ENCODE data around the gene GSTM4. TPM values are rescaled to one million over a fixed set of nuclear protein-coding genes. Genes with fewer than 3 reads are reported as not detected.

GSTM4 gene
- total RNA-seq, 1 experiment from 2014 or later: 5.8 TPM

DNA sequence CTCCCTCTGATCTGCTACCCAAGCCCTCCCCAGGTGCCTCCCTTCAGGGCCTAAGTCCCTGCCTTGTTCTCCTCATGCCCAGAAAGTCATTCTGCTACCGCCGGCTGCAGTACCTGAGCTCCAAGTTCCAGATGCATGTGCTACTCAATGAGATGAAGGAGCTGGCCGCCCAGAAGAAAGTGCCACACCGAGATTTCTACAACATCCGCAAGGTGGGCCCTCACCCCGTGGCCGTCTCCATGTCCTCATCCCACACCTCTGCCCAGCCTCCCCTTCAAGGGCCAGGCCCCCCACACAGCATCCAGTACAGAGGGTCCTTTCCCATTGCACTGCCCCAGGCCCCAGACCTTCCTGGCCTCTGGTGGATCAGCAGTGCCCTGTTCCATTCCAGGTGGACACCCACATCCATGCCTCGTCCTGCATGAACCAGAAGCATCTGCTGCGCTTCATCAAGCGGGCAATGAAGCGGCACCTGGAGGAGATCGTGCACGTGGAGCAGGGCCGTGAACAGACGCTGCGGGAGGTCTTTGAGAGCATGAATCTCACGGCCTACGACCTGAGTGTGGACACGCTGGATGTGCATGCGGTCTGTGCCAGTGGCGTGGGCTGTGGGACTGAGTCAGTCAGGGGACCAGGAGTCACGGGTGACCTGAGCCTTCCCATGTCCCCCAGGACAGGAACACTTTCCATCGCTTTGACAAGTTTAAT is 28.1 kb upstream of the GSTM4 start:
- CTCF ChIA-PET: interaction anchor here (0.6 to 11.4 kb wide), 4 partner anchors 12 to 137 kb away, joined by 3 to 96 read pairs (median 3); no protein-coding TSS in a partner anchor
- POLR2A ChIA-PET: interaction anchor here (0.6 to 1.6 kb wide), 4 partner anchors 8 to 525 kb away, joined by 3 to 4 read pairs (median 3); partner anchors contain the start of genes AMPD2 and GNAI3
- Mint-ChIP-seq H3K9me3 (ENCODE audit: unreplicated experiment) (no peaks in the 10 kb centered on the region), H3K27ac (ENCODE audit: low read depth, unreplicated experiment) (peak overlapping the region; percentile 42), H3K4me3 (ENCODE audit: unreplicated experiment) (no peak overlapping the region), H3K4me1 (ENCODE audit: insufficient read depth, unreplicated experiment) (no peaks in the 10 kb centered on the region), H3K36me3 (ENCODE audit: insufficient read depth, unreplicated experiment) (peaks cover 26% of the 10 kb centered on the region), H3K27me3 (ENCODE audit: insufficient read depth, unreplicated experiment) (no peaks in the 10 kb centered on the region)
- DNase-seq (ENCODE audit: unreplicated experiment): no peak
- TF ChIP-seq, protein P1, sequence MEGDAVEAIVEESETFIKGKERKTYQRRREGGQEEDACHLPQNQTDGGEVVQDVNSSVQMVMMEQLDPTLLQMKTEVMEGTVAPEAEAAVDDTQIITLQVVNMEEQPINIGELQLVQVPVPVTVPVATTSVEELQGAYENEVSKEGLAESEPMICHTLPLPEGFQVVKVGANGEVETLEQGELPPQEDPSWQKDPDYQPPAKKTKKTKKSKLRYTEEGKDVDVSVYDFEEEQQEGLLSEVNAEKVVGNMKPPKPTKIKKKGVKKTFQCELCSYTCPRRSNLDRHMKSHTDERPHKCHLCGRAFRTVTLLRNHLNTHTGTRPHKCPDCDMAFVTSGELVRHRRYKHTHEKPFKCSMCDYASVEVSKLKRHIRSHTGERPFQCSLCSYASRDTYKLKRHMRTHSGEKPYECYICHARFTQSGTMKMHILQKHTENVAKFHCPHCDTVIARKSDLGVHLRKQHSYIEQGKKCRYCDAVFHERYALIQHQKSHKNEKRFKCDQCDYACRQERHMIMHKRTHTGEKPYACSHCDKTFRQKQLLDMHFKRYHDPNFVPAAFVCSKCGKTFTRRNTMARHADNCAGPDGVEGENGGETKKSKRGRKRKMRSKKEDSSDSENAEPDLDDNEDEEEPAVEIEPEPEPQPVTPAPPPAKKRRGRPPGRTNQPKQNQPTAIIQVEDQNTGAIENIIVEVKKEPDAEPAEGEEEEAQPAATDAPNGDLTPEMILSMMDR (IDR thresholded peaks at IDR 0.05; ENCODE audit: unreplicated experiment): no peak
- intact Hi-C loops (cut with micrococcal nuclease): no loop called here
- BruUV-seq (replicated peaks): no TSS peak

DNA sequence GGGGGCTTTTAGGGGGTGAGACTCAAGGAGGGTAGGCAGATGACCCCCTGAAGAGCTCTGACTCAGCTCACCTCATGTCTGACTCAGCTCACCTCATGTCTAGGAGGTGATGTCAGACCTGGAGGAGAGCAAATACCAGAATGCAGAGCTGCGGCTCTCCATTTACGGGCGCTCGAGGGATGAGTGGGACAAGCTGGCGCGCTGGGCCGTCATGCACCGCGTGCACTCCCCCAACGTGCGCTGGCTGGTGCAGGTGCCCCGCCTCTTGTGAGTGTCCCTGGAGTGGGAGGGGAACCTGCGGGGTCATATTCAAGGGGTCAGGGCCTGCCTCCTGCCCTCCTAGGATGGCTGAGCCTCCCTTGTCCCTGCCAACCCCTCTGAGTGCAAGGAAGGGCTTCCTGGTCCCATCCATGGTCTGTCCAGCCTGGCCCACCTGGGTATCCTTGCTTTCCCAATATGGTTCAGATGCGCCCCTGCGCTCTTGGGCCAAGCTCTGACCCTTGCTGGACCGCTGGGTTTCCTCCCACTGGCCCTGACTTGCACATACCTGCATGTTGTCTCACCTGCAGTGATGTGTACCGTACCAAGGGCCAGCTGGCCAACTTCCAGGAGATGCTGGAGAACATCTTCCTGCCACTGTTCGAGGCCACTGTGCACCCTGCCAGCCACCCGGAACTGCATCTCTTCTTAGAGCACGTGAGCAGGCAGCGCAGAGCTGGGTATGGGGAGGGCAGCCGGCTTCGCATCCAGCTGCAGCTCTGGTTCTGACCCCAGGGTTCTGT is 27.2 kb upstream of the GSTM4 start:
- Mint-ChIP-seq H3K4me3 (ENCODE audit: unreplicated experiment) (no peak overlapping the region), H3K9me3 (ENCODE audit: unreplicated experiment) (no peaks in the 10 kb centered on the region), H3K27ac (ENCODE audit: low read depth, unreplicated experiment) (no peak overlapping the region), H3K27me3 (ENCODE audit: insufficient read depth, unreplicated experiment) (no peaks in the 10 kb centered on the region), H3K4me1 (ENCODE audit: insufficient read depth, unreplicated experiment) (no peaks in the 10 kb centered on the region), H3K36me3 (ENCODE audit: insufficient read depth, unreplicated experiment) (peaks cover 26% of the 10 kb centered on the region)
- no TSS peak for BruUV-seq (replicated peaks)
- DNase-seq (ENCODE audit: unreplicated experiment): no peak
- CTCF ChIA-PET: interaction anchor here (0.5 to 11.4 kb wide), 9 partner anchors 11 to 1002 kb away, joined by 3 to 96 read pairs (median 3); no protein-coding TSS in a partner anchor
- POLR2A ChIA-PET: interaction anchor here (0.7 to 1.6 kb wide), 2 partner anchors 9 to 28 kb away, joined by 4 read pairs; partner anchors contain the start of gene AMPD2
- intact Hi-C loops (cut with micrococcal nuclease): no loop called here
- TF ChIP-seq, protein P1 (IDR thresholded peaks at IDR 0.05; ENCODE audit: unreplicated experiment): no peak

DNA sequence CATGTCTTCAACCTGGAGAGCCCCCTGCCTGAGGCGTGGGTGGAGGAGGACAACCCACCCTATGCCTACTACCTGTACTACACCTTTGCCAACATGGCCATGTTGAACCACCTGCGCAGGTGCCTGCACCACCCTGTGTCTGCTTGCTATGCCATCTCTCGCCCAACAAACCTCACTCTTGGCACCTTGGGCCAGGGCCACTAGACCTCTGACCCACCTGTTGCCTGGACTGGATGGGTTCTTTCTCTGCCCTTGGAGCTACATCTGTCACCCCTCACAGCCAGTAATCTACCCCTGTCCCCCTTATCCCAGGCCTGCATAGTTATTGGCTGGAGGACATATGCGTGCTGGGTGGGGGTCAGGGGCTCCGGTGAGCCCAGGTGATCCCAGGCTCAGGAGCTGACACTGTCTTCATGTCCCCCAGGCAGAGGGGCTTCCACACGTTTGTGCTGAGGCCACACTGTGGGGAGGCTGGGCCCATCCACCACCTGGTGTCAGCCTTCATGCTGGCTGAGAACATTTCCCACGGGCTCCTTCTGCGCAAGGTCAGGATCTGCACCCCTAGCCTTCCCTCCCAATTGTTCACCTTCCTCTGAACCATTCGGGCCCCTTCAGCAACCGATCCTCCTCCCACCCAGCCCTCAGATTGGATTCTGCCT is 26.4 kb upstream of the GSTM4 start:
- POLR2A ChIA-PET: interaction anchor here (1.4 to 1.6 kb wide), 2 partner anchors 9 to 83 kb away, joined by 4 to 5 read pairs; partner anchors contain the start of gene AMPD2
- TF ChIP-seq, protein P1 (IDR thresholded peaks at IDR 0.05; ENCODE audit: unreplicated experiment): no peak
- BruUV-seq (replicated peaks): no TSS peak

More for the DNA sequence above, 26.4 kb upstream of the GSTM4 start:
- Mint-ChIP-seq H3K27me3 (ENCODE audit: insufficient read depth, unreplicated experiment) (no peaks in the 10 kb centered on the region), H3K4me1 (ENCODE audit: insufficient read depth, unreplicated experiment) (no peaks in the 10 kb centered on the region), H3K4me3 (ENCODE audit: unreplicated experiment) (no peak overlapping the region), H3K9me3 (ENCODE audit: unreplicated experiment) (no peaks in the 10 kb centered on the region), H3K27ac (ENCODE audit: low read depth, unreplicated experiment) (no peak overlapping the region), H3K36me3 (ENCODE audit: insufficient read depth, unreplicated experiment) (peaks cover 26% of the 10 kb centered on the region)
- intact Hi-C loops (cut with micrococcal nuclease): loop anchor here (1.0 kb wide), 1 partner anchor 83 kb away; no protein-coding TSS in a partner anchor
- no peak for DNase-seq (ENCODE audit: unreplicated experiment)
- CTCF ChIA-PET: interaction anchor here (0.7 to 17.2 kb wide), 12 partner anchors 7 to 382 kb away, joined by 3 to 459 read pairs (median 3); no protein-coding TSS in a partner anchor

Data from MCF 10A (cell line).